MM.1S (cell line): ENCODE measurements around the gene CDK11B.

Experiments
- DNase-seq: peaks from one replicate; pipeline ENCODE4 v3.0.0-alpha.2; 2015
- H2AFZ ChIP-seq: fragments of 300-600 bp; sonication (generic); 2 replicates; pipeline ENCODE4 v1.6.0; 2016; ENCODE audit warnings: antibody characterized with exemption, low read length
- H3F3A ChIP-seq: fragments of 300-600 bp; sonication (generic); 2 replicates; pipeline ENCODE4 v1.6.1; 2016; ENCODE audit warnings: mild to moderate bottlenecking, antibody characterized with exemption, low read length, moderate library complexity, mixed read lengths; ENCODE audit not compliant: insufficient read depth
- H3K27ac ChIP-seq: fragments of 300-600 bp; sonication (generic); 2 replicates; pipeline ENCODE4 v1.5.1; 2016; ENCODE audit warnings: mild to moderate bottlenecking, low read length
- H3K27me3 ChIP-seq: fragments of 300-600 bp; sonication (generic); replicated peaks from 2 replicates; pipeline ENCODE4 v1.6.0; 2016; ENCODE audit warnings: low read length; ENCODE audit not compliant: insufficient read depth
- H3K36me3 ChIP-seq: fragments of 300-600 bp; sonication (generic); replicated peaks from 2 replicates; pipeline ENCODE4 v1.6.1; 2016; ENCODE audit warnings: mild to moderate bottlenecking, low read length, mixed read lengths; ENCODE audit not compliant: insufficient read depth
- H3K4me1 ChIP-seq: fragments of 300-600 bp; sonication (generic); 2 replicates; pipeline ENCODE4 v1.6.1; 2016; ENCODE audit warnings: low read length, mixed read lengths
- H3K4me2 ChIP-seq: fragments of 300-600 bp; sonication (generic); 2 replicates; pipeline ENCODE4 v1.6.0; 2016; ENCODE audit warnings: low read depth, low read length
- H3K4me3 ChIP-seq: fragments of 300-600 bp; sonication (generic); 2 replicates; pipeline ENCODE4 v1.5.1; 2016; ENCODE audit warnings: low read length, mixed read lengths
- H3K79me2 ChIP-seq: fragments of 300-600 bp; sonication (generic); 2 replicates; pipeline ENCODE4 v1.6.1; 2016; ENCODE audit warnings: mixed run types, low read length, mixed read lengths
- H3K9ac ChIP-seq: fragments of 300-600 bp; sonication (generic); 2 replicates; pipeline ENCODE4 v1.6.1; 2016; ENCODE audit warnings: low read length, mixed read lengths
- H3K9me2 ChIP-seq: fragments of 300-600 bp; sonication (generic); replicated peaks from 2 replicates; pipeline ENCODE4 v1.6.1; 2016; ENCODE audit warnings: mild to moderate bottlenecking, low read length, mixed read lengths; ENCODE audit not compliant: insufficient read depth
- H3K9me3 ChIP-seq: fragments of 300-600 bp; sonication (generic); replicated peaks from 2 replicates; pipeline ENCODE4 v1.6.1; 2016; ENCODE audit warnings: mild to moderate bottlenecking, low read length, mixed read lengths; ENCODE audit not compliant: insufficient read depth
- H4K20me1 ChIP-seq: fragments of 300-600 bp; sonication (generic); 2 replicates; pipeline ENCODE4 v1.6.1; 2016; ENCODE audit warnings: mild to moderate bottlenecking, low read length, moderate library complexity, mixed read lengths; ENCODE audit not compliant: insufficient read depth
- CTCF ChIP-seq: fragments of 300-600 bp; sonication (generic); IDR thresholded peaks from 2 replicates; pipeline ENCODE4 v1.5.1; 2016; ENCODE audit warnings: antibody characterized with exemption, low read length, mixed read lengths
- EZH2 ChIP-seq: fragments of 300-600 bp; sonication (generic); optimal IDR thresholded peaks from 2 replicates; pipeline ENCODE3; 2017; ENCODE audit warnings: low read depth, mild to moderate bottlenecking, antibody characterized with exemption, low read length, mixed read lengths
- EZH2phosphoT487 ChIP-seq: fragments of 300-600 bp; sonication (generic); IDR thresholded peaks from 2 replicates; pipeline ENCODE4 v1.6.1; 2018; ENCODE audit warnings: antibody characterized with exemption, low read length

CDK11B gene

GRCh38 chr1:1622010-1622787 is 36.6 kb downstream of the CDK11B start:
- Histone ChIP-seq H3K4me2 (no peak overlapping the region), H3K36me3 (no peaks in the 10 kb centered on the region), H4K20me1 (no peaks in the 10 kb centered on the region), H3K27me3 (no peaks in the 10 kb centered on the region), H3K79me2 (no peaks in the 10 kb centered on the region; the same call in 1 of the 2 replicates), H3K4me3 (no peak overlapping the region), H3K9me3 (no peaks in the 10 kb centered on the region), H3K9ac (no peak overlapping the region), H3K4me1 (no peaks in the 10 kb centered on the region), H3K9me2 (no peaks in the 10 kb centered on the region), H3F3A (no peaks in the 10 kb centered on the region), H3K27ac (no peak overlapping the region), H2AFZ (no peak overlapping the region)
- TF ChIP-seq CTCF = no peak
- no peak for TF ChIP-seq EZH2
- no peak for TF ChIP-seq EZH2phosphoT487
- DNase-seq = no peak

- Histone ChIP-seq H3K9ac (no peak overlapping the region), H2AFZ (no peak overlapping the region), H3K4me3 (no peak overlapping the region), H3F3A (no peaks in the 10 kb centered on the region), H4K20me1 (no peaks in the 10 kb centered on the region), H3K9me2 (no peaks in the 10 kb centered on the region), H3K4me2 (no peak overlapping the region), H3K79me2 (peaks cover 7% of the 10 kb centered on the region), H3K27me3 (no peaks in the 10 kb centered on the region), H3K36me3 (no peaks in the 10 kb centered on the region), H3K27ac (no peak overlapping the region), H3K4me1 (no peaks in the 10 kb centered on the region), H3K9me3 (no peaks in the 10 kb centered on the region)
- no peak for DNase-seq
- TF ChIP-seq EZH2phosphoT487 = no peak
- no peak for TF ChIP-seq EZH2
- no peak for TF ChIP-seq CTCF
Measured at GRCh38 chr1:1621173-1622009, 37.4 kb downstream of the CDK11B start.

GRCh38 chr1:1620433-1621139 is 38.2 kb downstream of the CDK11B start:
- H3K9me3 ChIP-seq = no peaks in the 10 kb centered on the region
- no peaks in the 10 kb centered on the region for H3K27me3 ChIP-seq
- no peaks in the 10 kb centered on the region for H4K20me1 ChIP-seq
- H3K9me2 ChIP-seq = no peaks in the 10 kb centered on the region
- no peaks in the 10 kb centered on the region for H3K36me3 ChIP-seq
- H3K79me2 ChIP-seq = peaks cover 9% of the 10 kb centered on the region
- no peaks in the 10 kb centered on the region for H3K4me1 ChIP-seq
- TF ChIP-seq EZH2 = no peak
- no peak for TF ChIP-seq EZH2phosphoT487
- H3K27ac ChIP-seq = no peak overlapping the region
- no peak overlapping the region for H2AFZ ChIP-seq
- H3K4me2 ChIP-seq = no peak overlapping the region
- no peak overlapping the region for H3K4me3 ChIP-seq
- no peaks in the 10 kb centered on the region for H3F3A ChIP-seq
- no peak overlapping the region for H3K9ac ChIP-seq
- DNase-seq = no peak
